Heart right ventricle (tissue), 16 donors: ENCODE measurements around the gene EFHD2. TPM values are rescaled to one million over a fixed set of nuclear protein-coding genes. Genes with fewer than 3 reads are reported as not detected.
"Not testable (repeated sequence)": the region's sequence is repeated elsewhere in the genome, so short reads cannot be mapped to it uniquely, and the experiment has no call there.

ENCODE experiments used
- ATAC-seq, 8 donors: fragments of 200-7000 bp; cut with Tn5 transposase; one replicate each; pipeline ENCODE4 v1.9.1; 2020; ENCODE audit warnings: mild to moderate bottlenecking in 8 of 8, moderate library complexity in 8 of 8, moderate number of reproducible peaks in 1 of 8
- DNase-seq, 2 donors: peaks; one replicate each; pipeline ENCODE4 v3.0.0-alpha.2; 2020
- H3K27ac ChIP-seq, 10 donors: fragments of 200-600 bp; sonication (generic) in 2 of 10; one replicate each; pipeline versions ENCODE4 v1.5.0 to v1.8.0; 2020 to 2022; ENCODE audit warnings: mild to moderate bottlenecking in 3 of 10
- H3K27me3 ChIP-seq, 7 donors: fragments of 200-600 bp; one replicate each; pipeline ENCODE4 v1.8.0; 2021 to 2022; ENCODE audit warnings: mild to moderate bottlenecking in 2 of 7
- H3K36me3 ChIP-seq, 9 donors: fragments of 200-600 bp; sonication (generic) in 1 of 9; one replicate each; pipeline versions ENCODE4 v1.5.0 to v1.8.0; 2020 to 2022; ENCODE audit warnings: mild to moderate bottlenecking in 2 of 9
- H3K4me1 ChIP-seq, 9 donors: fragments of 200-600 bp; sonication (generic) in 1 of 9; one replicate each; pipeline versions ENCODE4 v1.5.0 to v1.8.0; 2020 to 2022; ENCODE audit warnings: mild to moderate bottlenecking in 4 of 9
- H3K4me3 ChIP-seq, 10 donors: fragments of 200-600 bp; sonication (generic) in 2 of 10; one replicate each; pipeline versions ENCODE4 v1.5.0 to v1.8.0; 2020 to 2022; ENCODE audit warnings: mild to moderate bottlenecking in 7 of 10, moderate library complexity in 2 of 10
- H3K9me3 ChIP-seq, 11 donors: fragments of 200-600 bp in 10 of 11; sonication (generic) in 2 of 11; one replicate each; pipeline versions ENCODE4 v1.5.0 to v1.8.0; 2013 to 2022; ENCODE audit warnings: mild to moderate bottlenecking in 2 of 11, control low read depth in 1 of 11, moderate library complexity in 1 of 11
- WGBS, 2 donors: extraction: QIAGEN DNeasy Blood & Tissue Kit; methylation state at CpG; one replicate each; pipeline ENCODE4 v1.1.7; 2013; ENCODE audit warnings: inconsistent platforms in 1 of 2; 5-methylcytosine and 5-hydroxymethylcytosine counted together
- intact Hi-C, 10 donors: fragments of 100-400 bp; cut with DNase I; formaldehyde crosslinking; loops; one replicate each; pipeline versions ENCODE4 v1.11.1 to v1.14.2; 2022
- polyA plus RNA-seq, 2 donors: library from polyadenylated mRNA; stranded (reverse); fragments of 200-250 nt; gene quantifications; one replicate each; pipeline ENCODE4 v1.2.3, GENCODE V29; 2013
- total RNA-seq, 10 donors: library from RNA; stranded (reverse); fragmentation: NEBNext Ultra II Directional in 3 of 10; extraction: Animal tissue kit (Norgen Biotek cat#: 25700) in 3 of 10; gene quantifications; one replicate each; pipeline versions ENCODE4 v1.2.1 to v1.2.4, GENCODE V29; 2021 to 2023
- TF ChIP-seq, protein P1 (sequence below), 9 donors: fragments of 200-600 bp; sonication (generic) in 2 of 9; IDR thresholded peaks; one replicate each; pipeline versions ENCODE4 v1.5.0 to v1.8.0; 2021 to 2022; ENCODE audit warnings: antibody characterized with exemption in 9 of 9, mild to moderate bottlenecking in 5 of 9, moderate library complexity in 1 of 9
- donor health status: Arrhythmogenic right ventricular cardiomyopathy.
- donor health status: ischemic (EF 13 %, LVEDD 7.1; RV severe dilation, severe dysfunction).
- donor health status: healthy with polysubstance abuse.
- donor health status: DM: no; HTN: yes; CAD: no.
- donor health status: DM: no; HTN: no; CAD: no.
- donor health status: ischemic (EF 25% LVEDD 6.9; RV normal size, moderate dysfunction).
- donor health status: ischemic (EF 25% LVEDD 5.7; RV mildly dilated, moderate dysfunction).
- donor health status: healthy.
- donor health status: DM: yes; HTN: yes; CAD: no.
- donor health status: Ischemic cardiomyopathy.
- donor health status: ischemic (EF 35%, LVEDD 5.7; RV mildly dilated, moderate dysfunction).
- donor health status: nonischemic (EF 11% LVEDD 7.7; RV severe dilation, severe dysfunction).
- donor health status: DM: yes; HTN: yes; CAD: no.
- donor health status: PGD.
- donor health status: ischemic (EF 29% LVEDD 5.4; RV normal size, mild dysfunction).
- donor health status: nonischemic (EF 23%, LVEDD 6.1; RV moderate dilation, normal function).

Gene EFHD2
- total and polyA plus RNA-seq, 12 donors, result 9.4 to 32.1 (median 14.7) TPM

DNA sequence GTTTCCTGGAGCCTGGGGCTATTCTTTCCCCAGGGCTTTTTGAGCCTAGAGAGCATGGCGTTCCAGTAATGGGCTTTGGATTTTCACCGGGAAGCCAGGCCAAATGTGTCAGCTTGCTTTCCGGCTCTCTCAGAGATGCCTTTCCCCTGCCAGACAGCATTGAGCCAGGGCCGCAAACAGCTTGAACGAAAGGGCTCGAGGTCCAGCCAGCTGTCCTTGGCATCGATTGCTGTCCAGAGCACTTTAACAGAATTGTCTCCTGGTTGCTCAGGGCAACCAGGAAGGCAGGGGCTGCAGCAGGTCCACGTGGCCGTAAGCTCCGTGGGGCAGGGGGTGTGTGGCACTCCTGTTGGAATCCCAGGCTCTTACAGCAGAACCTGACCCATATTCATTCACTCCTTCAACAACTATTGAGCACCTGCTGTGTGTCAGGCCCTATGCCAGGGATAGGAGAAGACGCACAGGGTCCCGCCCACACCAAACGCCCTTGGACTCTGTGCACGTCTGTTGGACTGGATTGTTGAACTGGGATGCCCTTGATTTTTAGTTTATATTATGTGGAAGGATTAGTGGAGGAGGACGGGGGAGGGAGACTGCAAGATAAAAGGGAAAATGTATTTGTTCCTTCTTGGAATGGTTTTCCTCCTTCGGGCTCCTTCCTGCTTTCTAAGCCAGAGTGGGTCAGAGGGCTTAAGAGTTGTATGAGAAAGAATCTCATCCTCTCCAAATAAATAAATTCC is 38.7 kb upstream of the EFHD2 start:
- Histone ChIP-seq H3K36me3 (no peaks in the 10 kb centered on the region), H3K9me3 (no peaks in the 10 kb centered on the region), H3K4me3 (no peak overlapping the region), H3K27me3 (no peaks in the 10 kb centered on the region), H3K4me1 (peaks cover 0 to 19% (median 11%) of the 10 kb centered on the region in 9 donors), H3K27ac (peak overlapping the region in 6 of 10 donors; percentile 5 to 76 (median 52))
- 28 to 34% methylated on average over 16 of the region's 16 CpGs for WGBS, 2 donors
- intact Hi-C loops, result loop anchor here in 1 of 10 donors (10.0 kb wide), 1 partner anchor 64 kb away; the partner anchor contains the start of gene CTRC
- peak; percentile 56 to 60 for DNase-seq
- peak; percentile 66 to 93 (median 84) for ATAC-seq
- TF ChIP-seq, protein P1, sequence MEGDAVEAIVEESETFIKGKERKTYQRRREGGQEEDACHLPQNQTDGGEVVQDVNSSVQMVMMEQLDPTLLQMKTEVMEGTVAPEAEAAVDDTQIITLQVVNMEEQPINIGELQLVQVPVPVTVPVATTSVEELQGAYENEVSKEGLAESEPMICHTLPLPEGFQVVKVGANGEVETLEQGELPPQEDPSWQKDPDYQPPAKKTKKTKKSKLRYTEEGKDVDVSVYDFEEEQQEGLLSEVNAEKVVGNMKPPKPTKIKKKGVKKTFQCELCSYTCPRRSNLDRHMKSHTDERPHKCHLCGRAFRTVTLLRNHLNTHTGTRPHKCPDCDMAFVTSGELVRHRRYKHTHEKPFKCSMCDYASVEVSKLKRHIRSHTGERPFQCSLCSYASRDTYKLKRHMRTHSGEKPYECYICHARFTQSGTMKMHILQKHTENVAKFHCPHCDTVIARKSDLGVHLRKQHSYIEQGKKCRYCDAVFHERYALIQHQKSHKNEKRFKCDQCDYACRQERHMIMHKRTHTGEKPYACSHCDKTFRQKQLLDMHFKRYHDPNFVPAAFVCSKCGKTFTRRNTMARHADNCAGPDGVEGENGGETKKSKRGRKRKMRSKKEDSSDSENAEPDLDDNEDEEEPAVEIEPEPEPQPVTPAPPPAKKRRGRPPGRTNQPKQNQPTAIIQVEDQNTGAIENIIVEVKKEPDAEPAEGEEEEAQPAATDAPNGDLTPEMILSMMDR (IDR thresholded peaks at IDR 0.05), result no peak

DNA sequence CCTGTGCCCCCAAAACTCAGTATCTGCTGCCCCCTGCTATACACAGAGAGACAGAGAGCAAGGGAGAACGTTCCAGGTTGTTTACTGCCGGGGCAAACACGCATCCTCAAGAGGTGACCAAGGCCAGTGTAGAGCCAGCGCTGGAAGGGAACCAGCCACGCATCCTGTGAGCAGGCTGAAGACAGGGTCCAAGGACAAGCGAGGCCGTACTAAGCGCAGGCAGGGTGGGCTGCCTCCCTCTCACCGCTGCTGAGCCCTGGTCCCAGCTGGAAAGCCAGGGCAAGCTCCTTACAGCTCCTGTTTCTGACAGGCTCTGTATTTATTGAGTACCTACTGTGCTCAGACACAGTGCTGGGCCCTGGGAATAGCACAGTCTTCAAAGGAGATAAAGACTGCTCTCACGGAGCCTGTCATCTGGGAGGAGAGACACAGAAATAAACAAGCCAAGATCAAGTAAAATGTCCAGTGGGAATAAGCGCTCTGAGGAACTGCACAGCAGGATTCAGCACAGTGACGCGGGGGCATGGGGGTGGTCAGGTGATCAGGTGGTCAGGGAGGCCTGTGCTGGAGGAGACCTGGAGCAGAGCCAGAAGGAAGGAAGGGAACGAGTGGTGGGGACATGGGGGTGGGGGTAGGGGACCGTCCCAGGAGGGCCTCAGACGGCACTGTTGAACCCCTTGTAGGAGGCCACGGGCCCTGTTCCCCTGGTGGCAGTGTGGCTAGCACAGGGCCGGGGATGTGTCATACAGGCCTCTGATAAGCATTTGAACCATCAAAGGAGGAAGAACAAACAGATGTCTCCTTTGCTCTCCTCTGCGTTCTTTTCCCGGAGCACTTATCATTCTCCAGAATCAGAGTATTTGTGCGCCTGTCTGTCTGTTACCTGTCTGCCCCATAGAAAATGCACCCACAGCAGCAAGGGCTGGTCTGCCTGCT is 37.8 kb upstream of the EFHD2 start:
- intact Hi-C loops, result loop anchor here in 1 of 10 donors (10.0 kb wide), 1 partner anchor 63 kb away; the partner anchor contains the start of gene CTRC
- DNase-seq (peak; percentile 23 to 51), ATAC-seq (peak in 6 of 8 donors; percentile 28 to 66 (median 37))
- WGBS, 2 donors, result 68 to 82% methylated on average over 21 of the region's 21 CpGs
- Histone ChIP-seq H3K9me3 (no peaks in the 10 kb centered on the region), H3K4me3 (no peak overlapping the region), H3K4me1 (peaks cover 0 to 19% (median 11%) of the 10 kb centered on the region in 9 donors), H3K27ac (peak overlapping the region in 4 of 10 donors; percentile 5 to 76 (median 56)), H3K27me3 (no peaks in the 10 kb centered on the region), H3K36me3 (no peaks in the 10 kb centered on the region)
- TF ChIP-seq, protein P1 (IDR thresholded peaks at IDR 0.05), result no peak

DNA sequence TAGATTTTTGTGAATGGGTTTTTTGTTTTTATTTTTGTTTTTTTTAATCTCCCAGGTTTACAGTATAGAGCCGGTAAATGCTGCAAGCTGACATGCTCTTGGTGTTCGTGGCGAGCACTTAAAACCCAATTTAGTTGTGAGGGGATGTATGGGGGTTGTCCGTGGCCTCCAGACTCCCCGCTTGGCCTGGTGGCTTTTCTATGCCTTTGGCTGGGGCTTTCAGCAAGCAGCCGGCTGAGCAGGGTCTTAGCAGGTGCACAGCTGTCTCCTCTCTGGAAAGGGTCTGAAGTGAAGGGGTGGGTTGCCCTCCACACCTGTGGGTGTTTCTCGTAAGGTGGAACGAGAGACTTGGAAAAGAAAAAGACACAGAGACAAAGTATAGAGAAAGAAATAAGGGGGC is 31.0 kb upstream of the EFHD2 start:
- H3K4me3 ChIP-seq, result no peak overlapping the region
- no peaks in the 10 kb centered on the region for H3K4me1 ChIP-seq
- TF ChIP-seq, protein P1 (IDR thresholded peaks at IDR 0.05), result no peak
- WGBS, 2 donors, result 87 to 92% methylated on average over 8 of the region's 8 CpGs
- DNase-seq (no peak), ATAC-seq (no peak)
- H3K27me3 ChIP-seq, result peaks cover 0 to 14% (median 5%) of the 10 kb centered on the region in 7 donors
- intact Hi-C loops, result loop anchor here in 1 of 10 donors (10.0 kb wide), 1 partner anchor 56 kb away; the partner anchor contains the start of gene CTRC
- H3K36me3 ChIP-seq, result no peaks in the 10 kb centered on the region
- H3K9me3 ChIP-seq, result no peaks in the 10 kb centered on the region
- H3K27ac ChIP-seq, result no peak overlapping the region

DNA sequence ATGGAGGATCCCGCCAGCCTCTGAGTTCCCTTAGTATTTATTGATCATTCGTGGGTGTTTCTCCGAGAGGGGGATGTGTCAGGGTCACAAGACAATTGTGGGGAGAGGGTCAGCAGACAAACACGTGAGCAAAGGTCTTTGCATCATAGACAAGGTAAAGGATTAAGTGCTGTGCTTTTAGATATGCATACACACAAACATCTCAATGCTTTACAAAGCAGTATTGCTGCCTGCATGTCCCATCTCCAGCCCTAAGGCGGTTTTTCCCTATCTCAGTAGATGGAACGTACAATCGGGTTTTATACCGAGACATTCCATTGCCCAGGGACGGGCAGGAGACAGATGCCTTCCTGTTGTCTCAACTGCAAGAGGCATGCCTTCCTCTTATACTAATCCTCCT is 30.5 kb upstream of the EFHD2 start:
- H3K9me3 ChIP-seq, ATAC-seq, H3K36me3 ChIP-seq, H3K27ac ChIP-seq, H3K4me1 ChIP-seq, H3K4me3 ChIP-seq, DNase-seq: not testable (repeated sequence)
- peaks cover 0 to 15% (median 6%) of the 10 kb centered on the region in 7 donors for H3K27me3 ChIP-seq
- intact Hi-C loops, result loop anchor here in 1 of 10 donors (10.0 kb wide), 1 partner anchor 56 kb away; the partner anchor contains the start of gene CTRC
- WGBS, 2 donors, result 60 to 65% methylated on average over 7 of the region's 9 CpGs
